ENCODE results near the gene RBKS.

DNA sequence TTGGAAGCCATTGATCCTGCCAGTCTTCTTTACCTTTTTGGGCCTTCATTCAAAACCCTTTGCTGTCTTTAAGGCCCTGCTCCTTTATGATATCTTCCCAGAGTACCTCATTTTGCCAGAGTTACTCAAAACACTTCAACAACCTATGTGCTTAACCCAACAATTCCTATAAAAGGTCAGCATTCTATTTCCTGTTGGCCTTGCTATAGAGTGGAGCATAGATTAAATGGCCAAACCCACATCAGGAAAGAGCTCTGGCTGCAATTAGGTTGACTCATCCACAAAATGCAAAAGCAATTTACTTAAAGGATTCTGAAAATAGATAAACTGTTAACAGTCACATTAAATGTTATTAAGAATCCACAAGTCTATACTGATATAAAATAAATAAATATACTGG, 97.4 kb downstream of the RBKS start:
- TF ChIP-seq, protein P1, sequence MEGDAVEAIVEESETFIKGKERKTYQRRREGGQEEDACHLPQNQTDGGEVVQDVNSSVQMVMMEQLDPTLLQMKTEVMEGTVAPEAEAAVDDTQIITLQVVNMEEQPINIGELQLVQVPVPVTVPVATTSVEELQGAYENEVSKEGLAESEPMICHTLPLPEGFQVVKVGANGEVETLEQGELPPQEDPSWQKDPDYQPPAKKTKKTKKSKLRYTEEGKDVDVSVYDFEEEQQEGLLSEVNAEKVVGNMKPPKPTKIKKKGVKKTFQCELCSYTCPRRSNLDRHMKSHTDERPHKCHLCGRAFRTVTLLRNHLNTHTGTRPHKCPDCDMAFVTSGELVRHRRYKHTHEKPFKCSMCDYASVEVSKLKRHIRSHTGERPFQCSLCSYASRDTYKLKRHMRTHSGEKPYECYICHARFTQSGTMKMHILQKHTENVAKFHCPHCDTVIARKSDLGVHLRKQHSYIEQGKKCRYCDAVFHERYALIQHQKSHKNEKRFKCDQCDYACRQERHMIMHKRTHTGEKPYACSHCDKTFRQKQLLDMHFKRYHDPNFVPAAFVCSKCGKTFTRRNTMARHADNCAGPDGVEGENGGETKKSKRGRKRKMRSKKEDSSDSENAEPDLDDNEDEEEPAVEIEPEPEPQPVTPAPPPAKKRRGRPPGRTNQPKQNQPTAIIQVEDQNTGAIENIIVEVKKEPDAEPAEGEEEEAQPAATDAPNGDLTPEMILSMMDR (conservative IDR thresholded peaks at IDR 0.05 in 1 of 2, IDR thresholded peaks at IDR 0.05 in 1 of 2; ENCODE audit: extremely low read depth in 1 of 2, insufficient read depth in 1 of 2, low read depth in 1 of 2, low read length in 2 of 2): no peak
- no peak for TF ChIP-seq EZH2 (IDR thresholded peaks at IDR 0.05; ENCODE audit: borderline replicate concordance, low read length)

Data from mammary epithelial cell (primary cell).